HG03060 (cell line): Measurements from ENCODE around the gene GALR3.

Experiments
- ATAC-seq: cut with Tn5 transposase; IDR thresholded peaks from one replicate; pipeline ENCODE4 v1.9.1; 2021; ENCODE audit warnings: low read depth, moderate number of reproducible peaks; ENCODE audit not compliant: unreplicated experiment

GALR3 gene

GRCh38 chr22:37802310-37803194 lies 20.6 kb upstream of the GALR3 start:
- ATAC-seq: no peak

GRCh38 chr22:37803195-37803638 lies 20.0 kb upstream of the GALR3 start:
- no peak for ATAC-seq

GRCh38 chr22:37803639-37804351 lies 19.4 kb upstream of the GALR3 start:
- ATAC-seq: no peak

GRCh38 chr22:37804352-37804880 lies 18.8 kb upstream of the GALR3 start:
- ATAC-seq: no peak

GRCh38 chr22:37804881-37805809 lies 18.0 kb upstream of the GALR3 start:
- no peak for ATAC-seq

GRCh38 chr22:37805810-37806277 lies 17.3 kb upstream of the GALR3 start:
- no peak for ATAC-seq

GRCh38 chr22:37806409-37807333 lies 16.5 kb upstream of the GALR3 start:
- no peak for ATAC-seq

- no peak for ATAC-seq
Measured at GRCh38 chr22:37807410-37808293, 15.5 kb upstream of the GALR3 start, which contains the start of gene GCAT. Gene GCAT, plus strand, starts transcription at chr22:37807934. Its CDS starts 34 bp downstream, at chr22:37807968.

GRCh38 chr22:37808294-37808657 lies 14.9 kb upstream of the GALR3 start:
- ATAC-seq: no peak

- no peak for ATAC-seq
Measured at GRCh38 chr22:37809672-37810333, 13.4 kb upstream of the GALR3 start.

- no peak for ATAC-seq
Measured at GRCh38 chr22:37811867-37812266, 11.3 kb upstream of the GALR3 start.

GRCh38 chr22:37812869-37813678 lies 10.1 kb upstream of the GALR3 start:
- no peak for ATAC-seq

GRCh38 chr22:37815593-37815992 lies 7.6 kb upstream of the GALR3 start:
- ATAC-seq: no peak

- ATAC-seq: no peak
Measured at GRCh38 chr22:37816543-37817180, 6.5 kb upstream of the GALR3 start.

GRCh38 chr22:37817705-37818408 lies 5.3 kb upstream of the GALR3 start:
- no peak for ATAC-seq
